Prostate gland (tissue), 2 donors: ENCODE measurements around the gene INPP4B.

ENCODE experiments used
- POLR2A ChIP-seq: fragments of 450-650 bp; IDR thresholded peaks from one replicate; pipeline ENCODE4 v1.6.1; 2016; ENCODE audit warnings: antibody characterized with exemption, mild to moderate bottlenecking
- TF ChIP-seq, protein P1 (sequence below), 4 experiments: fragments of 200-600 bp in 2 of 4; fragments of 450-650 bp in 2 of 4; sonication (generic) in 2 of 4; IDR thresholded peaks; 1 replicate in 3 of 4; 2 replicates in 1 of 4; pipeline ENCODE4 v1.5.1; 2016 to 2019; ENCODE audit warnings: antibody characterized with exemption in 4 of 4, mild to moderate bottlenecking in 2 of 4, moderate library complexity in 2 of 4

DNA sequence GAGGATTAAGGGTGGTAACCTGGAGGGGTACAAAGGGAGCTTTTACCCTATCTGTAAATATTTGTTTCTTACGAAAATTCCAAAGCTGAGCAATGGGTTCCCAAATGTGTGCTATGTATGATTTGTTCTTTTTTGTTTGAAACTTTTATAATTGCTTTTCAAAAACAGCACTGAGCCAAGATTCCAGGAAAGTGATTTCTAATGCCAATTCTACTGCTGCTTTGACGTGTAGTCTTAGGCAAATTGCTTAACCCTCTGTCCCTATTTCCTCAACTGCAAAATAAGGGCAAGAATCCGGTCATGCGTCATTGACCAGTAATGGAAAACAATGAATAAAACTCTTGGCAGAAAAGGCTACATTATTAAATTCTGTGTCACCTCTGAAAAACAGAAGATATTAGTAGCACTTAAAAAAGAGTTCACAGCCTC is 755.0 kb downstream of the INPP4B start:
- TF ChIP-seq POLR2A, result no peak
- TF ChIP-seq, protein P1, sequence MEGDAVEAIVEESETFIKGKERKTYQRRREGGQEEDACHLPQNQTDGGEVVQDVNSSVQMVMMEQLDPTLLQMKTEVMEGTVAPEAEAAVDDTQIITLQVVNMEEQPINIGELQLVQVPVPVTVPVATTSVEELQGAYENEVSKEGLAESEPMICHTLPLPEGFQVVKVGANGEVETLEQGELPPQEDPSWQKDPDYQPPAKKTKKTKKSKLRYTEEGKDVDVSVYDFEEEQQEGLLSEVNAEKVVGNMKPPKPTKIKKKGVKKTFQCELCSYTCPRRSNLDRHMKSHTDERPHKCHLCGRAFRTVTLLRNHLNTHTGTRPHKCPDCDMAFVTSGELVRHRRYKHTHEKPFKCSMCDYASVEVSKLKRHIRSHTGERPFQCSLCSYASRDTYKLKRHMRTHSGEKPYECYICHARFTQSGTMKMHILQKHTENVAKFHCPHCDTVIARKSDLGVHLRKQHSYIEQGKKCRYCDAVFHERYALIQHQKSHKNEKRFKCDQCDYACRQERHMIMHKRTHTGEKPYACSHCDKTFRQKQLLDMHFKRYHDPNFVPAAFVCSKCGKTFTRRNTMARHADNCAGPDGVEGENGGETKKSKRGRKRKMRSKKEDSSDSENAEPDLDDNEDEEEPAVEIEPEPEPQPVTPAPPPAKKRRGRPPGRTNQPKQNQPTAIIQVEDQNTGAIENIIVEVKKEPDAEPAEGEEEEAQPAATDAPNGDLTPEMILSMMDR (IDR thresholded peaks at IDR 0.05), result no peak
